Measurements from ENCODE around the gene HMMR.

Gene HMMR

GRCh38 chr5:163458778-163459385, 1.6 kb upstream of the HMMR start:
- DNase-seq: no peak

- DNase-seq: no peak
These were observed 992 bp upstream of the HMMR start for GRCh38 chr5:163459462-163459818.

- DNase-seq: peak; percentile 99
These were observed 442 bp upstream of the HMMR start, which contains the start of gene NUDCD2 for GRCh38 chr5:163459819-163460561. TSS of gene NUDCD2 (minus strand) at chr5:163460102. CDS start at chr5:163460050, 52 bp downstream.

GRCh38 chr5:163463063-163463435, 2.6 kb downstream of the HMMR start:
- DNase-seq: no peak

GRCh38 chr5:163467682-163468081, 7.2 kb downstream of the HMMR start:
- DNase-seq: no peak

GRCh38 chr5:163473635-163474243, 13.3 kb downstream of the HMMR start:
- no peak for DNase-seq

- DNase-seq: no peak
These were observed 15.0 kb downstream of the HMMR start for GRCh38 chr5:163475411-163475810.

GRCh38 chr5:163478126-163478981, 17.9 kb downstream of the HMMR start:
- DNase-seq: no peak

GRCh38 chr5:163478982-163479271, 18.5 kb downstream of the HMMR start:
- no peak for DNase-seq

GRCh38 chr5:163489055-163489744, 28.8 kb downstream of the HMMR start:
- no peak for DNase-seq

GRCh38 chr5:163489745-163490075, 29.3 kb downstream of the HMMR start:
- no peak for DNase-seq

- no peak for DNase-seq
These were observed 35.9 kb downstream of the HMMR start for GRCh38 chr5:163496286-163496685.

GRCh38 chr5:163497315-163497714, 36.9 kb downstream of the HMMR start:
- no peak for DNase-seq

GRCh38 chr5:163498886-163499285, 38.5 kb downstream of the HMMR start:
- no peak for DNase-seq

GRCh38 chr5:163502521-163502920, 42.1 kb downstream of the HMMR start:
- no peak for DNase-seq

GRCh38 chr5:163503106-163504078, 43.0 kb downstream of the HMMR start:
- peak; percentile 80 for DNase-seq

GRCh38 chr5:163504079-163504931, 43.9 kb downstream of the HMMR start:
- DNase-seq: peak; percentile 85

GRCh38 chr5:163505049-163505367, 44.6 kb downstream of the HMMR start:
- DNase-seq: no peak

- peak; percentile 98 for DNase-seq
These were observed 45.1 kb downstream of the HMMR start, which contains the start of gene MAT2B for GRCh38 chr5:163505368-163506094. TSS of gene MAT2B (plus strand) at chr5:163505619. CDS start at chr5:163505687, 68 bp downstream.

GRCh38 chr5:163506095-163506457, 45.6 kb downstream of the HMMR start:
- no peak for DNase-seq
